Measurements from ENCODE around the gene EHD4.

The EHD4 gene

DNA sequence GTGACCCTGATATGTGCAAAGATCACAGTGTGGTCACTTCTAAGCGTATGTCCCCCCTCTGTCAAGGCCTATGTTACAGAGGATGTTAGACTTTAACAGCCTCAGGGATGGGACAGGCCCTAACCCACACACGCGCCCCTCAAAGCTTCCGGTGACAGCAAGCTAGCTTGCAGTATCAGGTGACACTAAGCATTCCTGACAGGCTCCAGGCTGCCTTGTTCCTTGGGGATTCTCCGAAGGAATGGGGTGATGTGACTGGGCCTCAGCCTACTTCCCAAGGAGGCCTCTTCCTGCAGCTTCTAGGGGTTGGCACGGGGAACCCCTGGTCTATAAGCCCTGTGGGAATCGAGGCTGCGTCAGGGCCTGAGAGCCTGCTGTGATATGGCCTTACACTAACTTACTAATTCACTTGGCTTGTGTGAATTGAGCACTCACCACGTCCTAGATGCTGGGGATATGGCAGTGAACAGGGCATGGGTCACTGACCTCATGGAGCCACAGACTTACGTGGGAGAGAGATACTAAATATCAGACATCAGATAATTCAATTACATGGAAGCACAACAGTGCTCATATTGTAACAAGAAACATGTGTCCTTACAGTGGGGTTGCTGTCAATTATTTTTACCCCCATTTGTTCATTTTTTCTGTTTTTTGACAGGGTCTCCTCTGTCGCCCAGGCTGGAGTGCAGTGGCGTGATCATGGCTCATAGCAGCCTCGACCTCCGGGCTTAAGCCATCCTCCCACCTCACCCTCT is 67.1 kb downstream of the EHD4 start:
- peak overlapping the region; percentile 81 for H3K27ac Mint-ChIP-seq

DNA sequence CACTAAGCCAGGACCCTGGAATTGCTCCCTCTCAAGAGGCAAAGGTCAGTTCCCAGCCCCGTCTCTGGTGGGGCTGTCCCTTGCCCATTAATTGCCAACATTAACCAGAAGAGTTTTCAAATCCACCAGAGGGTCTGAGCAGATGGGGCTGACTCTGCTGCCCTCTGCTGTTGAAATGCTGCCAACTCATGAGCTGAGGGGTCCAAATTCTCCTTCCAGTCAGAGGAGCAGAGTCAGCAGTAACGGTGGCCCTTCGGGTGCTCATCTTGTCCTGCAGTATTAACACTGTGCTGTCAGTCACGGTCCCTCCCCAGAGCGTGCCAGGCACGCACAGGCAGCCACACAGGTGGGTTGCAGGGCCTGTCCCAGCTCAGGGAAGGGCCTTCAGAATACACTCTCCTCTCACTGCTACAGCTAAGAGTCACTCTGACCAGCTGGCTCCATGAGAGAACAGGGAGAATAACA is 67.8 kb downstream of the EHD4 start:
- TF ChIP-seq, protein P1, sequence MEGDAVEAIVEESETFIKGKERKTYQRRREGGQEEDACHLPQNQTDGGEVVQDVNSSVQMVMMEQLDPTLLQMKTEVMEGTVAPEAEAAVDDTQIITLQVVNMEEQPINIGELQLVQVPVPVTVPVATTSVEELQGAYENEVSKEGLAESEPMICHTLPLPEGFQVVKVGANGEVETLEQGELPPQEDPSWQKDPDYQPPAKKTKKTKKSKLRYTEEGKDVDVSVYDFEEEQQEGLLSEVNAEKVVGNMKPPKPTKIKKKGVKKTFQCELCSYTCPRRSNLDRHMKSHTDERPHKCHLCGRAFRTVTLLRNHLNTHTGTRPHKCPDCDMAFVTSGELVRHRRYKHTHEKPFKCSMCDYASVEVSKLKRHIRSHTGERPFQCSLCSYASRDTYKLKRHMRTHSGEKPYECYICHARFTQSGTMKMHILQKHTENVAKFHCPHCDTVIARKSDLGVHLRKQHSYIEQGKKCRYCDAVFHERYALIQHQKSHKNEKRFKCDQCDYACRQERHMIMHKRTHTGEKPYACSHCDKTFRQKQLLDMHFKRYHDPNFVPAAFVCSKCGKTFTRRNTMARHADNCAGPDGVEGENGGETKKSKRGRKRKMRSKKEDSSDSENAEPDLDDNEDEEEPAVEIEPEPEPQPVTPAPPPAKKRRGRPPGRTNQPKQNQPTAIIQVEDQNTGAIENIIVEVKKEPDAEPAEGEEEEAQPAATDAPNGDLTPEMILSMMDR (IDR thresholded peaks at IDR 0.05), result peak; percentile 94
- Mint-ChIP-seq H3K27me3 (ENCODE audit: low read depth, poor library complexity) (no peaks in the 10 kb centered on the region), H3K4me1 (peaks cover 41% of the 10 kb centered on the region), H3K36me3 (ENCODE audit: low read depth) (peaks cover 11% of the 10 kb centered on the region), H3K9me3 (no peaks in the 10 kb centered on the region), H3K27ac (peak overlapping the region; percentile 81), H3K4me3 (peak overlapping the region; percentile 53)
- DNase-seq, result peak; percentile 78

More for the DNA sequence above, 67.1 kb downstream of the EHD4 start:
- Mint-ChIP-seq H3K9me3 (no peaks in the 10 kb centered on the region), H3K4me1 (peaks cover 41% of the 10 kb centered on the region), H3K27me3 (ENCODE audit: low read depth, poor library complexity) (no peaks in the 10 kb centered on the region), H3K4me3 (peak overlapping the region; percentile 53), H3K36me3 (ENCODE audit: low read depth) (peaks cover 11% of the 10 kb centered on the region)
- DNase-seq, result peak; percentile 58
- TF ChIP-seq, protein P1 (IDR thresholded peaks at IDR 0.05), result no peak

DNA sequence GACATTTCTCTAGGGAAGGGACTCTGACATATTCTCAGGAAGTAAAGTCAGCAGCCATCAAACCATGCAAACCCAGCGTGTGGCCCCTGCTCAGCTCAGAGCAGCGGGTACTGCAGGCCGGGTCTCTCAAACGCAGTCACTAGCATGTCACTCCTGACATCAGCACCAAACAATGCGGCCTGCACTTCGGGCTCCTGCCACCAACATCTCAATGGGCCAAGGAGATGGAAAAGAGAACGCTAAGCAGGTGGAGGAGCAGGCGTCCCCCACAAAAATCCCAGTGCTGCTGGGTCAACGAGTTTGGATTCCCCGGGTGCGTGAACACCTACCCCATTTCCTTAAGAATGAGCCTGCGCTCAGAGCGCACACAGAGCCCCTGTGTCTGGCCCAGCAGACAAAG is 68.6 kb downstream of the EHD4 start:
- Mint-ChIP-seq H3K27ac (no peak overlapping the region), H3K36me3 (ENCODE audit: low read depth) (peaks cover 11% of the 10 kb centered on the region), H3K4me1 (peaks cover 41% of the 10 kb centered on the region), H3K4me3 (no peak overlapping the region), H3K9me3 (no peaks in the 10 kb centered on the region), H3K27me3 (ENCODE audit: low read depth, poor library complexity) (no peaks in the 10 kb centered on the region)
- DNase-seq, result no peak
- TF ChIP-seq, protein P1 (IDR thresholded peaks at IDR 0.05), result no peak

DNA sequence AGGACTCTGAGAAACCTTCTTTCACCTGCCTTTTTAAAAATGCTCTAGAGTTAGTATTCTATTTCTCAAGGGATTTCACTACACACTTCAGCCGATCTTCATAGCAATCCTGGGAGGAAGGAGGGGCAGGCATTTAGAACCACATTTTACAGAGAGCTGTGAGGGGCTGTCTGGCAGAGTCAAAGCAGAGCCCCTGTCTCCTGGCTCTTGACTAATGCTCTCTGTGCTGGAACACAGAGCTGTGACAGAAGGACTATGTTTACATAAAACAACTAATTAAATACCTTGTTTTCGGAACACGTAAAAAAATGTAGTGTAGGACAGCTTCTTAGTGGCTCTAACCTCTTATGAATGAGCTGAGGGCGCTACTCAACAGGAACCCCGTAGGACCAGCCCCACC is 70.9 kb downstream of the EHD4 start:
- DNase-seq, result no peak
- TF ChIP-seq, protein P1 (IDR thresholded peaks at IDR 0.05), result no peak
- H3K9me3 Mint-ChIP-seq, result no peaks in the 10 kb centered on the region
- H3K4me3 Mint-ChIP-seq, result no peak overlapping the region
- H3K4me1 Mint-ChIP-seq, result peaks cover 60% of the 10 kb centered on the region
- no peaks in the 10 kb centered on the region for H3K27me3 Mint-ChIP-seq (ENCODE audit: low read depth, poor library complexity)
- H3K27ac Mint-ChIP-seq, result peak overlapping the region; percentile 30
- H3K36me3 Mint-ChIP-seq (ENCODE audit: low read depth), result peaks cover 11% of the 10 kb centered on the region

DNA sequence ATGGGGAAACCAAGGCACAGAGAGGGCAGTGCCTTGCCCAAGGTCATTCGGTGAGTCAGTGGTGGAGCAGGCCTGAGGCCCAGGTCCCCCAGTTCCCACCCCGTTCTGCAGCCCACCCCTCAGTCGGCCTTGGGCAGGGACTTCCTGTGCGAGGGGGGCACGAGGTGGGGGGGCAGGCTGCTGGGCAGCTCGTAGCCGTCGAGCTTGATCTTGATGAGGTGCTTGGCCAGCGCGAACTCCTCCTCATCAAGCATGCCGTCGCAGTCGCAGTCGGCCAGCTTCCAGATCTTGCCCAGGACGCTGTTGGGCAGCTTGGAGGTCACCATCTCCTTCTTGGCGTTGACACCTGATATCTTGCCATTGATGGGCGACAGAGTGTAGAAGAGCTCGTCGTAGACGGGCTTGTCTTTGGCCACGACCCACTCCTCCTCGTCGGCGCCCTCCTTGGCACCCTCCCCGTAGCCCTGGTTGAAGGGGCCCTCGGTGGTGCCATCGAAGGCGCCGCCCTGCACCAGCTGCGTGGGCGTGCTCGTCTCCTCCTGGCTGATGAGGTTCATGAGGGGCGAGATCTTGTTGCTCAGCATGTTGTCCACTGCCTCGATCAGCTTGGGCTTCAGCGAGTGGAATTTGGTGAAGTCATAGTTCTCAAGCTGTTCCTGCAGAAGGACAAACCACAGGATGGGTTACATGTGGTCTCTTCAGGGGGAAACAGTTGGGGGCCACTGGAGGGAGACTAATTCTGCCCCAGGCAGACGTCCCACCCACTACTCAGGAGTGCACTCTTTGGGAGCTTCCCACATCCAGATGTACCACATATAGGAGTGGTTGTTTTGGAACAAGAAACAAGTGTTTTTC is 71.6 kb downstream of the EHD4 start:
- DNase-seq, result no peak
- H3K27ac Mint-ChIP-seq, result no peak overlapping the region

More for the DNA sequence above, 71.6 kb downstream of the EHD4 start:
- Mint-ChIP-seq H3K4me3 (no peak overlapping the region), H3K9me3 (no peaks in the 10 kb centered on the region), H3K4me1 (peaks cover 57% of the 10 kb centered on the region), H3K27me3 (ENCODE audit: low read depth, poor library complexity) (no peaks in the 10 kb centered on the region), H3K36me3 (ENCODE audit: low read depth) (peaks cover 11% of the 10 kb centered on the region)
- TF ChIP-seq, protein P1 (IDR thresholded peaks at IDR 0.05), result no peak
